Measurements from ENCODE around the gene MYT1. TPM values are rescaled to one million over a fixed set of nuclear protein-coding genes. Genes with fewer than 3 reads are reported as not detected.

Gene MYT1
- polyA plus RNA-seq, 3 donors from 2014 or later = not detected

- Mint-ChIP-seq H3K4me1 (no peaks in the 10 kb centered on the region), H3K4me3 (no peak overlapping the region), H3K27me3 (ENCODE audit: low read depth in 3 of 3) (peaks cover 1 to 17% (median 3%) of the 10 kb centered on the region in 3 donors), H3K9me3 (peaks cover 0 to 3% (median 0%) of the 10 kb centered on the region in 6 donors), H3K36me3 (no peaks in the 10 kb centered on the region), H3K27ac (no peak overlapping the region)
- DNase-seq = no peak
Measured at GRCh38 chr20:64240243-64241015, 76.2 kb downstream of the MYT1 start.

- Mint-ChIP-seq H3K4me1 (no peaks in the 10 kb centered on the region), H3K4me3 (no peak overlapping the region), H3K27me3 (ENCODE audit: low read depth in 3 of 3) (peaks cover 1 to 20% (median 3%) of the 10 kb centered on the region in 3 donors), H3K9me3 (peaks cover 0 to 3% (median 0%) of the 10 kb centered on the region in 6 donors), H3K36me3 (no peaks in the 10 kb centered on the region), H3K27ac (no peak overlapping the region)
- DNase-seq = no peak
Measured at GRCh38 chr20:64241061-64241460, 76.8 kb downstream of the MYT1 start.

DNA sequence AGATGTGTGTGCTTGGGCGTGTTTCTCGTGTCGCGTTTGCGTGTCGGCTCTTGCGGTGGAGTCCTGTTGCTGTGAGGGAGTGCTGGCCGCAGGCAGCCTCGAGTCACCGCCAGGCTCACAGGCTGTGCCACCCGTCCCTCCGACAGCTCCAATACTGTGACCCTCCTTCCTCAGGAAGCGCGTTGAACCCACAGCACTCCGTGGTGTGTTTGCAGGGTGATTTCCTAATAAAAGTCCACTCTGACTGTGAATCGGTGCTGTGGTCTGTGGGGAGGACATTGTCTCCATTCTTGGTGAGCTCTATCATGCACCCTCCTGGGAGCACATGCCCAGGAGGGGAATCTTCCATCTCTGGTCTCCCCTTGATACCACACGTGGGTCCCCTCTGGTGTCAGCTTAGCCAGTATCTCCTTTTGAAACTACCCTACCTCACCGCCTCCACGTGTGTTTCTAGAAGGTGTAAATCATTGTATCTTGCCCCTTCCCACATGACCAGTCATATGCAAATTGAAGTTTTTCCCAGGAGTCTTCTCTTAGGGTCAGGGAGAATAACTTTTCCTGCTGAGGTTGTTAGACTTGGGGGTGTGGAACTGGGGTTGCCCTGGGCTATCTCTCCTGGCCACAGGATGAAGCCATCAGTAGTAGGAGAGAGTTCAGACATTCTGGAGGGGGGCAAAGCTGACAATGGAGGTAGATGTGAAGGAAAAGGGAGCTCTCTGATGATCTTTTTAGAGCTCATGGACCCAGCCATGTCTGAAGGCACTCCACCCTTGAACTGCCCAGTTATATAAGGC is 77.9 kb downstream of the MYT1 start:
- Mint-ChIP-seq H3K9me3 (peaks cover 0 to 3% (median 0%) of the 10 kb centered on the region in 6 donors), H3K27me3 (ENCODE audit: low read depth in 3 of 3) (peaks cover 1 to 20% (median 3%) of the 10 kb centered on the region in 3 donors), H3K27ac (no peak overlapping the region), H3K4me1 (no peaks in the 10 kb centered on the region), H3K36me3 (no peaks in the 10 kb centered on the region), H3K4me3 (no peak overlapping the region)
- no peak for DNase-seq

DNA sequence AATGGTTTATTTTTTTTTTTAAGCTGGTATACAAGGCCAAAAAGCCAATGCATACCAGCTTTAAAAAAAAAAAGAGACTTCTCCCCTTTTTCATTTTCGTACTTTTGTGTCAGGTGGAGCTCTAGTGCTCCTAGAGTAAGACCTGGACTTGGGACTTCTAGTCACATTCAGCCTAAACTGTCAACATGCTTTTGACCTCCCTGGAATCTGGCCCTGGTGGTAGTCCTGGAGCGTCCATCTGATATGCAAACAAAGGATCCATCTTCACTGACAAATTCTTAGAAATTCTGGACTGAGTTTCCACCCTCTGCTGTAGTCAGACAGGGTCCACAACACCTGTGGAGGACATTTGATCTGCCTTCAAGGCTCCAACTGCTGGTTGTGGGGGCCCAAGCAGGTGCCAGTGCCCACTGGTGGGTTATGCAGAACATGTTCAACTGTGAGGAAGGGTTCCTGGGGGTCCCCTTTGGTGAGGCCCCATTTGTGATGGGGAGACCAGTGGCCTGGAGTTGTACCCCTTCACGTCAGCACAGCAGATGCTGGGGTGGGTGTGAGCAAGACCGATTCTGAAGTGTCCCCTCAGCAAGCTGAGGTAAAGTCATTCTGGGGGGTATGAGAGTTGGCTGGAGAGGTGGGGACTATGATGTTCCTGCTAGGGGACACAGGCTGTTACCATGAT is 78.7 kb downstream of the MYT1 start:
- peaks cover 1 to 20% (median 3%) of the 10 kb centered on the region in 3 donors for H3K27me3 Mint-ChIP-seq (ENCODE audit: low read depth in 3 of 3)
- H3K4me1 Mint-ChIP-seq = no peaks in the 10 kb centered on the region
- no peaks in the 10 kb centered on the region for H3K36me3 Mint-ChIP-seq
- no peak overlapping the region for H3K4me3 Mint-ChIP-seq
- DNase-seq = no peak
- no peak overlapping the region for H3K27ac Mint-ChIP-seq
- H3K9me3 Mint-ChIP-seq = peaks cover 0 to 3% (median 0%) of the 10 kb centered on the region in 6 donors

- Mint-ChIP-seq H3K27ac (no peak overlapping the region), H3K27me3 (ENCODE audit: low read depth in 3 of 3) (peaks cover 1 to 20% (median 3%) of the 10 kb centered on the region in 3 donors), H3K36me3 (no peaks in the 10 kb centered on the region), H3K9me3 (peaks cover 0 to 3% (median 0%) of the 10 kb centered on the region in 6 donors), H3K4me3 (no peak overlapping the region), H3K4me1 (no peaks in the 10 kb centered on the region)
- DNase-seq = no peak
Measured at GRCh38 chr20:64244281-64244805, 80.1 kb downstream of the MYT1 start.

DNA sequence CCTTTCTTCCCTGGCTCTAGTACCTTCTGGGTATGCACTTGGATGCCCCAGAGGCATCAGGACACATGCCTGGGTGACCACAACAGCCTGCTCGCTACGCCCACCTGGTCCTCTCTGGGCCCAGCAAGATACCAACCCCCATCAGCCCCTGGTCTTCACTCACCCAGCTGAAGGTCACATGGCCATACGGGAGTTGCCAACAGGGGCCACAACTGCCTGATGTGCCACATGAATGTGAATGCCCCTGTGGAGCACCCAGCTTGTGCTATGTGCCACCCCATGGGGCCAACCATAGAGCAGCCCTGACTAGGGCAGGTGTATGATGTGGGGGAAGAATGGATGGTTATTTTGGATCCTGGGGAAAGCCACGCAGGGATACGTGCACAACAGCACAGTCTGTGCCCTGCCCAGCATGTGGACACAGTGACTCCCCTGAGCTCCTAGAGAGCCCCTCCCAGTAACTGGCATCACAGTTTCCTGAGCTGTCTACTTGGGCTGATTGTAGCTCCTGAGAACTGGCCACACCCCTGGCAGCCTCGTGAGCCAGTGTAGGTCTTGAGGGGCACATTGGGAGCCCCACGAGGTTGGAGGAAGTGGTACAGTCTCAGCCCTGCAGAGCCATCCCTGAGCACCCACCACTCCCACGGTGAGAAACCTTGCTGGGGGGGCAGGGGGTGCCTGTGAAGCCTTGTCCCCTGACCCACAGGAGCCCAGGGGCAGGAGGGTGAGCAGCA is 80.8 kb downstream of the MYT1 start:
- Mint-ChIP-seq H3K27me3 (ENCODE audit: low read depth in 3 of 3) (peaks cover 3 to 24% (median 4%) of the 10 kb centered on the region in 3 donors), H3K27ac (no peak overlapping the region), H3K4me3 (no peak overlapping the region), H3K36me3 (no peaks in the 10 kb centered on the region), H3K4me1 (no peaks in the 10 kb centered on the region), H3K9me3 (peaks cover 0 to 3% (median 0%) of the 10 kb centered on the region in 6 donors)
- no peak for DNase-seq

- H3K27me3 Mint-ChIP-seq (ENCODE audit: low read depth in 3 of 3) = peaks cover 2 to 23% (median 4%) of the 10 kb centered on the region in 3 donors
- DNase-seq = no peak
- H3K36me3 Mint-ChIP-seq = no peaks in the 10 kb centered on the region
- H3K9me3 Mint-ChIP-seq = peaks cover 0 to 3% (median 0%) of the 10 kb centered on the region in 6 donors
- no peaks in the 10 kb centered on the region for H3K4me1 Mint-ChIP-seq
- no peak overlapping the region for H3K4me3 Mint-ChIP-seq
- H3K27ac Mint-ChIP-seq = no peak overlapping the region
Measured at GRCh38 chr20:64245746-64246595, 81.7 kb downstream of the MYT1 start.

DNA sequence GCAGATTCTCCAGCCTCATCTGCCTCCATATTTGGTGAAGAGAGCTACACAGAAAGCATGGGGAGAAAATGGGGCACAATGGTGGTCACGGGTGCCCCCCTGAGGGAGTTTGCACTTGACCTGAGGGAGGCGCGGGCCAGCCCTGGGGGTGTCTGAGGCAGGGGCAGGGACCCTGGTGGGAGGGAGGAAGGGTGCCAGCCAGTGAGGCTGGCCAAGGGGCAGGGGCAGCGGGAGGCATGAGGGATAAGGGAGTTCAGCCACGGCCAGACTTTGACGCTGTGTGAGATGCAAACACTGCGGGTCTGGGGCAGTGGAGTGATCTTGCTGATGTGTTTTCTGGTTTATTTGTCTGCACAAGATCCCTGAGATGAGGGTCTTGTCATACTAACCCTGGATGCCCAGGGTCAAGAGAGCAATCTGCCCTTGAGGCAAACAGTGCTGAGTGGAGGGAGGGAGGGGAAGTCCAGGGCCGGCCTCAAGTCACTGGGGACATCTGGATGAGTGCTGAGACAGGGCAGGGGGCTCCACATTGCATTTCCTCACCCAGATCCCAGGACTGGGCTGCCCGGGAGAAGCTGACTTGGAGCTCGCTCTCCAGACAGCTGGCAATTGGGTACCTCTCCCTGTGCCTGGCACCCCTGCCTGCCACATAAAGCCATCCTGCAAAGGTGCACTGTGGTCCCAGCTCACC is 82.5 kb downstream of the MYT1 start:
- H3K36me3 Mint-ChIP-seq = no peaks in the 10 kb centered on the region
- peaks cover 0 to 3% (median 0%) of the 10 kb centered on the region in 6 donors for H3K9me3 Mint-ChIP-seq
- H3K4me1 Mint-ChIP-seq = no peaks in the 10 kb centered on the region
- no peak overlapping the region for H3K4me3 Mint-ChIP-seq
- H3K27ac Mint-ChIP-seq = no peak overlapping the region
- no peak for DNase-seq
- peaks cover 2 to 24% (median 4%) of the 10 kb centered on the region in 3 donors for H3K27me3 Mint-ChIP-seq (ENCODE audit: low read depth in 3 of 3)

DNA sequence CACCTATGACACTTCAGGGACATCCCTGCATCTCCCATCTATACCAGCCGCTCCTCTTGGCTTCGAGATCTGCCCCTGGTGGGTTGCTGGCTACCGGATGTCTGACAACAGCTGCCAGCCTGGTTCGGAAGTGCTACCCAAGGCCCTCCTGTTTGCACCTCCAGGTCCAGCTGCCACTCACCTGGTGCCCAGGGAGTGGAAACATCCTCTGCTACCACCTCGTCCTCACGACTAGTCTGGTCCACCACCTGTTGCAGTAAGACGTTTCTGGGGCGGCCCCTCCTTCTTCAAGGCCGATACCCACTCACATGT is 83.0 kb downstream of the MYT1 start:
- peaks cover 3 to 21% (median 4%) of the 10 kb centered on the region in 3 donors for H3K27me3 Mint-ChIP-seq (ENCODE audit: low read depth in 3 of 3)
- no peaks in the 10 kb centered on the region for H3K36me3 Mint-ChIP-seq
- H3K4me1 Mint-ChIP-seq = no peaks in the 10 kb centered on the region
- H3K9me3 Mint-ChIP-seq = peaks cover 0 to 3% (median 0%) of the 10 kb centered on the region in 6 donors
- no peak overlapping the region for H3K4me3 Mint-ChIP-seq
- DNase-seq = no peak
- no peak overlapping the region for H3K27ac Mint-ChIP-seq

GRCh38 chr20:64247970-64248841 is 84.0 kb downstream of the MYT1 start:
- H3K27ac Mint-ChIP-seq = no peak overlapping the region
- DNase-seq = no peak
- no peaks in the 10 kb centered on the region for H3K36me3 Mint-ChIP-seq
- H3K4me1 Mint-ChIP-seq = no peaks in the 10 kb centered on the region
- peaks cover 0 to 3% (median 0%) of the 10 kb centered on the region in 6 donors for H3K9me3 Mint-ChIP-seq
- peaks cover 4 to 21% (median 7%) of the 10 kb centered on the region in 3 donors for H3K27me3 Mint-ChIP-seq (ENCODE audit: low read depth in 3 of 3)
- H3K4me3 Mint-ChIP-seq = no peak overlapping the region

DNA sequence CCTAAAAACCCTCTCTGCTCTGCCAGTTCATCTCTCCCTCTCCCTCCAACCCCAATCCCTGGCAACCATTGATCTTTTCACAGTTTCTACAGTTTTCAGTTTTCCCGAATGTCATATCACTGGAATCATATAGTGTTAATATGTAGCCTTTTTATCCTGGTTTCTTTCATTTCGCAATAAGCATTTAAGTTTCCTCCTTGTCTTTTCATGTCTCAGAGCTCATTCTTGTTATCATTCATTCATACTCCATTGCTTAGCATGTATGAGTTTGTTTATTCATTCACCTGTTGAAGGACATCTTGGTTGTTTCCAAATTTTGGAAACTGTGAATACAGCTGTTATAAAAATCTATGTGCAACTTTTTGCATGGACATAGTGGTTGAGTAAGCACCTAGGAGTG is 85.8 kb downstream of the MYT1 start:
- no peak overlapping the region for H3K4me3 Mint-ChIP-seq
- no peak for DNase-seq
- no peaks in the 10 kb centered on the region for H3K36me3 Mint-ChIP-seq
- H3K27ac Mint-ChIP-seq = no peak overlapping the region
- peaks cover 6 to 17% (median 6%) of the 10 kb centered on the region in 3 donors for H3K27me3 Mint-ChIP-seq (ENCODE audit: low read depth in 3 of 3)
- no peaks in the 10 kb centered on the region for H3K9me3 Mint-ChIP-seq
- peaks cover 8% of the 10 kb centered on the region in 2 donors for H3K4me1 Mint-ChIP-seq
